PC-3 (cell line): Measurements from ENCODE around the gene ESRRG. TPM values are rescaled to one million over a fixed set of nuclear protein-coding genes. Genes with fewer than 3 reads are reported as not detected.

Experiments
- ATAC-seq: fragments of 200-7000 bp; cut with Tn5 transposase; 2 replicates; pipeline ENCODE4 v1.9.1; 2020; ENCODE audit warnings: mild to moderate bottlenecking, moderate library complexity
- BruUV-seq: library from RNA; stranded (reverse); fragments of 400-500 nt; replicated peaks from 2 replicates; lab custom pipeline; 2021; lab: Mats Ljungman, UMichigan
- CTCF ChIA-PET: fragments of 300-600 bp; sonication (Branson Sonifier 250); formaldehyde crosslinking; loops from one replicate; lab custom pipeline; 2022; ENCODE audit warnings: antibody characterized with exemption; lab: Charles Lee
- POLR2A ChIA-PET: fragments of 300-600 bp; sonication (Branson Sonifier 250); formaldehyde crosslinking; loops from one replicate; lab custom pipeline; 2022; ENCODE audit warnings: antibody characterized with exemption; ENCODE audit not compliant: unreplicated experiment; lab: Charles Lee
- DNase-seq: peaks from one replicate; pipeline ENCODE4 v3.0.0-alpha.2; 2015
- H2AFZ ChIP-seq: fragments of 300-600 bp; sonication (generic); 2 replicates; pipeline ENCODE4 v1.6.0; 2016; ENCODE audit warnings: antibody characterized with exemption, low read length
- H3F3A ChIP-seq: fragments of 300-600 bp; sonication (generic); one replicate; pipeline ENCODE4 v1.6.0; 2017; ENCODE audit warnings: antibody characterized with exemption, low read length, control low read depth, mild to moderate bottlenecking; ENCODE audit not compliant: unreplicated experiment
- H3K27ac ChIP-seq: fragments of 300-600 bp; sonication (generic); 2 replicates; pipeline ENCODE4 v1.5.1; 2016; ENCODE audit warnings: mild to moderate bottlenecking, low read length
- H3K27me3 ChIP-seq: fragments of 300-600 bp; sonication (generic); 2 replicates; pipeline ENCODE4 v1.6.1; 2016; ENCODE audit warnings: low read length, mixed read lengths
- H3K36me3 ChIP-seq: fragments of 300-600 bp; sonication (generic); 2 replicates; pipeline ENCODE4 v1.6.1; 2016; ENCODE audit warnings: low read depth, mixed run types, low read length, mixed read lengths
- H3K4me1 ChIP-seq: fragments of 300-600 bp; sonication (generic); 2 replicates; pipeline ENCODE4 v1.5.1; 2016; ENCODE audit warnings: low read length; ENCODE audit not compliant: insufficient read depth
- H3K4me2 ChIP-seq: fragments of 300-600 bp; sonication (generic); 2 replicates; pipeline ENCODE4 v1.6.0; 2016; ENCODE audit warnings: low read length
- H3K4me3 ChIP-seq: fragments of 300-600 bp; sonication (generic); 2 replicates; pipeline ENCODE4 v1.5.1; 2016; ENCODE audit warnings: mild to moderate bottlenecking, low read length, mixed read lengths
- H3K79me2 ChIP-seq: fragments of 300-600 bp; sonication (generic); 2 replicates; pipeline ENCODE4 v1.6.1; 2017; ENCODE audit warnings: low read length, mixed read lengths
- H3K9ac ChIP-seq: fragments of 300-600 bp; sonication (generic); 2 replicates; pipeline ENCODE4 v1.6.0; 2016; ENCODE audit warnings: mild to moderate bottlenecking, low read length
- H3K9me2 ChIP-seq: fragments of 300-600 bp; sonication (generic); replicated peaks from 2 replicates; pipeline ENCODE4 v1.6.1; 2016; ENCODE audit warnings: mixed run types, low read length, mixed read lengths
- H3K9me3 ChIP-seq: fragments of 300-600 bp; sonication (generic); 2 replicates; pipeline ENCODE4 v1.6.1; 2016; ENCODE audit warnings: low read length, mixed read lengths
- H4K20me1 ChIP-seq: fragments of 300-600 bp; sonication (generic); 2 replicates; pipeline ENCODE4 v1.6.1; 2016; ENCODE audit warnings: low read length, mixed read lengths
- CTCF ChIP-seq: fragments of 300-600 bp; sonication (generic); conservative IDR thresholded peaks from 2 replicates; pipeline ENCODE4 v1.5.1; 2017; ENCODE audit warnings: antibody characterized with exemption, low read depth, mild to moderate bottlenecking, low read length
- EZH2 ChIP-seq: fragments of 300-600 bp; sonication (generic); IDR thresholded peaks from one replicate; pipeline ENCODE4 v1.6.1; 2017; ENCODE audit warnings: antibody characterized with exemption, mild to moderate bottlenecking, low read length; ENCODE audit not compliant: unreplicated experiment
- EZH2phosphoT487 ChIP-seq: fragments of 300-600 bp; sonication (generic); IDR thresholded peaks from 2 replicates; pipeline ENCODE4 v1.6.1; 2018; ENCODE audit warnings: mild to moderate bottlenecking, antibody characterized with exemption, low read length, borderline replicate concordance
- intact Hi-C: fragments of 100-400 bp; cut with micrococcal nuclease; formaldehyde crosslinking; loops from 2 replicates; pipeline ENCODE4 v1.9.0; 2023
- total RNA-seq: library from RNA; depleted of rRNA; stranded (reverse); fragments of >200 nt; gene quantifications from 2 replicates; pipeline ENCODE4 v1.2.3, GENCODE V29; 2014

Gene ESRRG
- total RNA-seq, 1 experiment from 2014 or later = 1.7 TPM

GRCh38 chr1:216731562-216731961, 8.3 kb upstream of the ESRRG start:
- DNase-seq (no peak), ATAC-seq (no peak)
- Histone ChIP-seq H3K9ac (no peak overlapping the region), H3K9me3 (no peaks in the 10 kb centered on the region), H4K20me1 (no peaks in the 10 kb centered on the region), H3K27ac (no peak overlapping the region), H3K4me2 (no peak overlapping the region), H3K27me3 (peaks cover 18% of the 10 kb centered on the region), H3K36me3 (no peaks in the 10 kb centered on the region), H3K4me1 (no peaks in the 10 kb centered on the region), H3K9me2 (no peaks in the 10 kb centered on the region), H3K4me3 (no peak overlapping the region), H3F3A (no peaks in the 10 kb centered on the region), H3K79me2 (no peaks in the 10 kb centered on the region), H2AFZ (no peak overlapping the region)
- TF ChIP-seq EZH2 (no peak), EZH2phosphoT487 (no peak), CTCF (no peak)
- intact Hi-C loops = no loop called here
- CTCF ChIA-PET = no interaction called here
- no TSS peak for BruUV-seq
- POLR2A ChIA-PET = no interaction called here

- ATAC-seq (no peak), DNase-seq (no peak)
- BruUV-seq = no TSS peak
- CTCF ChIA-PET = interaction anchor here (0.7 kb wide), 2 partner anchors 674 to 1239 kb away, joined by 3 to 4 read pairs; no protein-coding TSS in a partner anchor
- Histone ChIP-seq H3K79me2 (no peaks in the 10 kb centered on the region), H3K9me3 (no peaks in the 10 kb centered on the region), H2AFZ (no peak overlapping the region), H4K20me1 (no peaks in the 10 kb centered on the region; the same call in 1 of the 2 replicates), H3K27ac (no peak overlapping the region), H3K9me2 (no peaks in the 10 kb centered on the region), H3K27me3 (peaks cover 68% of the 10 kb centered on the region), H3K4me1 (no peaks in the 10 kb centered on the region), H3K36me3 (no peaks in the 10 kb centered on the region), H3K4me3 (no peak overlapping the region), H3K9ac (no peak overlapping the region), H3F3A (no peaks in the 10 kb centered on the region), H3K4me2 (no peak overlapping the region)
- POLR2A ChIA-PET = no interaction called here
- intact Hi-C loops = loop anchor here (5.0 kb wide), 1 partner anchor 504 kb away; no protein-coding TSS in a partner anchor
- TF ChIP-seq EZH2 (no peak), CTCF (peak; percentile 55; the same call in 1 of the 2 replicates)
Observed at GRCh38 chr1:216726435-216726834, 3.2 kb upstream of the ESRRG start.

- CTCF ChIA-PET = interaction anchor here (0.6 kb wide), 1 partner anchor 121 kb away, joined by 4 read pairs; no protein-coding TSS in a partner anchor
- H3K4me3 ChIP-seq = peak overlapping the region; percentile 23
Observed at GRCh38 chr1:216722821-216723220, 408 bp downstream of the ESRRG start.

More at GRCh38 chr1:216722821-216723220, 408 bp downstream of the ESRRG start:
- intact Hi-C loops = loop anchor here (5.0 kb wide), 2 partner anchors 411 to 611 kb away; no protein-coding TSS in a partner anchor
- TF ChIP-seq CTCF = no peak
- no peak for TF ChIP-seq EZH2
- no peak for TF ChIP-seq EZH2phosphoT487
- BruUV-seq = no TSS peak
- H3K9ac ChIP-seq = no peak overlapping the region
- H3K9me3 ChIP-seq = no peaks in the 10 kb centered on the region
- H3K79me2 ChIP-seq = no peaks in the 10 kb centered on the region
- no peaks in the 10 kb centered on the region; the same call in 1 of the 2 replicates for H4K20me1 ChIP-seq
- H3K4me1 ChIP-seq = no peaks in the 10 kb centered on the region
- H3K27ac ChIP-seq = no peak overlapping the region
- POLR2A ChIA-PET = interaction anchor here (0.6 kb wide), 1 partner anchor 126 kb away, joined by 3 read pairs; no protein-coding TSS in a partner anchor
- H3K36me3 ChIP-seq = no peaks in the 10 kb centered on the region
- DNase-seq = no peak
- no peaks in the 10 kb centered on the region for H3F3A ChIP-seq
- H3K4me2 ChIP-seq = peak overlapping the region; percentile 55
- peak; percentile 20 for ATAC-seq
- H3K27me3 ChIP-seq = peaks cover 98% of the 10 kb centered on the region
- H2AFZ ChIP-seq = peak overlapping the region; percentile 49; the same call in 1 of the 2 replicates
- no peaks in the 10 kb centered on the region for H3K9me2 ChIP-seq
